Measurements from ENCODE around the gene NOL12.

- TF ChIP-seq CTCF (IDR thresholded peaks at IDR 0.05; ENCODE audit: insufficient read depth, low read depth, low read length), result peak; percentile 33
- TF ChIP-seq EZH2 (IDR thresholded peaks at IDR 0.05; ENCODE audit: insufficient read depth, low read length), result no peak
Measured at GRCh38 chr22:37696657-37697537, 10.8 kb downstream of the NOL12 start, which contains the start of gene TRIOBP.

Measured in astrocyte (in vitro differentiated cells and primary cell).